Mucosa of descending colon (tissue), 3 donors: ENCODE data around the gene C19orf44. TPM values are rescaled to one million over a fixed set of nuclear protein-coding genes. Genes with fewer than 3 reads are reported as not detected.
"Not testable (repeated sequence)": the region's sequence is repeated elsewhere in the genome, so short reads cannot be mapped to it uniquely, and the experiment has no call there.

Source experiments
- ATAC-seq: fragments of 200-7000 bp; cut with Tn5 transposase; one replicate; pipeline ENCODE4 v1.9.1; 2020; ENCODE audit warnings: mild to moderate bottlenecking, moderate library complexity
- DNase-seq, 3 donors: peaks; one replicate each; pipeline ENCODE4 v3.0.0-alpha.2; 2020
- H3K36me3 ChIP-seq: fragments of 200-600 bp; one replicate; pipeline ENCODE4 v1.8.0; 2021; ENCODE audit warnings: low read depth, mild to moderate bottlenecking
- H3K4me1 ChIP-seq: fragments of 200-600 bp; one replicate; pipeline ENCODE4 v1.8.0; 2021; ENCODE audit warnings: low read depth, mild to moderate bottlenecking
- H3K4me3 ChIP-seq: fragments of 200-600 bp; one replicate; pipeline ENCODE4 v1.8.0; 2021; ENCODE audit warnings: mild to moderate bottlenecking
- H3K9me3 ChIP-seq: fragments of 200-600 bp; one replicate; pipeline ENCODE4 v1.8.0; 2021; ENCODE audit warnings: mild to moderate bottlenecking
- intact Hi-C, 2 donors: fragments of 100-400 bp; cut with DNase I in 1 of 2; cut with micrococcal nuclease in 1 of 2; formaldehyde crosslinking; loops; one replicate each; pipeline versions ENCODE4 v1.11.0 to v1.11.1; 2022; cut with DNase I, micrococcal nuclease
- long read RNA-seq, 2 donors: library from polyadenylated mRNA; unstranded; transcript quantifications; one replicate each; pipeline ENCODE4 v2.0.0, GENCODE V29; 2019 to 2021
- total RNA-seq, 3 donors: library from RNA; stranded (reverse); fragmentation: NEBNext Ultra II Directional in 2 of 3; extraction: Animal tissue kit (Norgen Biotek cat#: 25700) in 2 of 3; gene quantifications; one replicate each; pipeline versions ENCODE4 v1.2.1 to v1.2.4, GENCODE V29; 2021 to 2023
- TF ChIP-seq, protein P1 (sequence below): fragments of 200-600 bp; IDR thresholded peaks from one replicate; pipeline ENCODE4 v1.8.0; 2022; ENCODE audit warnings: antibody characterized with exemption, mild to moderate bottlenecking
- donor health status: DM: no; HTN: no; CAD: no; lungs with moderate emphysema.
- donor health status: DM: no; HTN: no; CAD: no.
- donor health status: DM: no; HTN: yes; CAD: no.

C19orf44 gene
- total RNA-seq = 1 to 10 TPM; 2.0 to 8.4 (median 2.3) TPM
- long read RNA-seq, donor 1, partial matches to known transcripts = 3 of 10 reads
- long read RNA-seq, donor 1, other reads (novel, unspliced or antisense) = 7 of 10 reads
- long read RNA-seq, donor 2, partial matches to known transcripts = 0 of 1 reads
- long read RNA-seq, donor 2, other reads (novel, unspliced or antisense) = 1 of 1 reads

DNA sequence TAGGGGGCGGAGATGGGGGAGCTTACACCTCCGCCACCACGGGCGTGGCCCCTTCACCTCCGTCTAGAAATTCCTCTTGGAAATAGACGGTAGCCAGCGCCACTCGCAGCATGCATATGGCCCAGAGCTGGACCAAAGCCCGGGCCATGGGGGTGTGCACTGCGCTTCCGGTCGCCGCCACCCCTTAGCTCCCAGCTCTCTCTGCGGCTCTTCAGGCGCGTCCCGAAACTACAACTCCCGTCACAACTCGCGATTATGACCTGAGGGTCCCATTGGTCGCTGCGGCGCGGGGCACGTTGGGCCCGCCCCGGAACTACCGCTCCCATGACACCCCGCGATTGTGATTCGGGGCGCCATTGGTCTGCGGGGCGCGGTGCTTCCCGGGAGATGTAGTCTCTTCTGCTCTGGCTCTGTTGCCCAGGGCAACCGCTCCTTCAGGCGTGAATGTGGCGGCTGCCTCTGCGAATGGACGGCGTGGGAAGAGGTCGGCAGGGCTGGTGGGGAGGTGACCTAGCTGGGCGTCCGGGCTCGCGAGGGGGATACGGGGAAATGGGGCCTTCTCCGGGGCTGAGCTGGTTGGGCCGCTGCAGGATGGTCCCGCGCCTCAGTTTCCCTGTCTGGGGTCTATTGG lies at the start of gene C19orf44, which contains the start of gene CALR3:
Gene C19orf44 (plus strand): TSS at position 413 of the 631 bp plus-strand sequence. CDS start 4,399 bp downstream, outside the sequence.
Gene CALR3 (minus strand): TSS at position 186 of the 631 bp plus-strand sequence. CDS start 38 bp downstream, at position 148.
- Histone ChIP-seq H3K36me3 (peaks cover 4% of the 10 kb centered on the region), H3K4me1 (peaks cover 6% of the 10 kb centered on the region), H3K9me3 (no peaks in the 10 kb centered on the region), H3K4me3 (peak within 1 kb of the TSS; percentile 26)
- ATAC-seq (peak; percentile 98), DNase-seq (peak; percentile 98 to 99 (median 99))
- TF ChIP-seq, protein P1, sequence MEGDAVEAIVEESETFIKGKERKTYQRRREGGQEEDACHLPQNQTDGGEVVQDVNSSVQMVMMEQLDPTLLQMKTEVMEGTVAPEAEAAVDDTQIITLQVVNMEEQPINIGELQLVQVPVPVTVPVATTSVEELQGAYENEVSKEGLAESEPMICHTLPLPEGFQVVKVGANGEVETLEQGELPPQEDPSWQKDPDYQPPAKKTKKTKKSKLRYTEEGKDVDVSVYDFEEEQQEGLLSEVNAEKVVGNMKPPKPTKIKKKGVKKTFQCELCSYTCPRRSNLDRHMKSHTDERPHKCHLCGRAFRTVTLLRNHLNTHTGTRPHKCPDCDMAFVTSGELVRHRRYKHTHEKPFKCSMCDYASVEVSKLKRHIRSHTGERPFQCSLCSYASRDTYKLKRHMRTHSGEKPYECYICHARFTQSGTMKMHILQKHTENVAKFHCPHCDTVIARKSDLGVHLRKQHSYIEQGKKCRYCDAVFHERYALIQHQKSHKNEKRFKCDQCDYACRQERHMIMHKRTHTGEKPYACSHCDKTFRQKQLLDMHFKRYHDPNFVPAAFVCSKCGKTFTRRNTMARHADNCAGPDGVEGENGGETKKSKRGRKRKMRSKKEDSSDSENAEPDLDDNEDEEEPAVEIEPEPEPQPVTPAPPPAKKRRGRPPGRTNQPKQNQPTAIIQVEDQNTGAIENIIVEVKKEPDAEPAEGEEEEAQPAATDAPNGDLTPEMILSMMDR = no peak
- intact Hi-C loops = no loop called here

DNA sequence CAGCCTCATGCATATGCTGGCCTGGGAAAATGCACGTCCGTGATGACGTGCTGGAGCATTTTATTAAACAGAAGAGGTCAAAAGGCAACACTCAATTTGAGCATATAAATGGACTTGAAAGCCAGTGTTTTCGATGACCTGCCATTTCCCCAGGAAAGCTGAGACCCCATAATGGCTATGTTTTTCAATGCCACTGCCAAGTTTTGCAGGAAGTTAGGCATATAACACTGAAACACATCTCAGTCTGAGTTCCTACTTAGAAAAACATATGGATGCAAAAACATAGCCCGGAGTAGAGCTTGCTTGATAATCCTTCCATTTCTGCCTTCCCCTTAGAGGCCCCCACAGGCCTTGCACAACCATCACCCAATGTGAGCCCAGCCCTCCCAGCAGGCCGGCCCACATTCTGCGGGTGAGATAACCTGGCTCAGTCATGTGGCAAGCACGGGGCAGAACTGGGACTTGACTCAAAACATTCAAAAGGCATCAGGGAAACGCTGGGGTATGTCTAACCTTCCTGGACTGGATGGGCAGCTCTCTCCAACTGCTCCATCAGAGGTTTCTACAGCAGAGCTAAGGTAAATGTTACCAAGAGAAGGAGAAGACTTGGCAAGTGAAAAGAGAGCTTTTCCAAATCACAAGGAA lies 49.3 kb upstream of the C19orf44 start:
- TF ChIP-seq, protein P1 = no peak
- Histone ChIP-seq H3K9me3 (no peaks in the 10 kb centered on the region), H3K4me3 (no peak overlapping the region), H3K36me3 (no peaks in the 10 kb centered on the region), H3K4me1 (peaks cover 23% of the 10 kb centered on the region)
- DNase-seq (peak in 2 of 3 donors; percentile 55 to 79), ATAC-seq (peak; percentile 42)
- intact Hi-C loops = no loop called here

DNA sequence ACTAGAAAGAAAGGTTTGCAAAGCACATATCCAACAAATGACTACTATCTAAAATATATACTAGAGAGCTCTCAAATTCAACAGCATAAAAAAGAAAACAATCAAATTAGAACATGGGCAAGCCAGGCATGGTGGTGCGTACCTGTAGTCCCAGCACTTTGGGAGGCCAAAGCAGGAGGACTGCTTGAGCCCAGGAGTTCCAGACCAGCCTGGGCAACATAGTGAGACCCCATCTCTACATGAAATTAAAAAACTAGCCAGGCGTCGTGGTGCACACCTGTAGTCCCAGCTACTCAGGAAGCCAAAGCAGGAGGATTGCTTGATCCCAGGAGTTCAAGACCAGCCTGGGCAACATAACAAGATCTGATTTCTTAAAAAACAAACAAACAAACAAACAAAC lies 47.3 kb upstream of the C19orf44 start:
- H3K4me3 ChIP-seq, H3K9me3 ChIP-seq, ATAC-seq, H3K4me1 ChIP-seq, H3K36me3 ChIP-seq, intact Hi-C loops, DNase-seq: not testable (repeated sequence)

DNA sequence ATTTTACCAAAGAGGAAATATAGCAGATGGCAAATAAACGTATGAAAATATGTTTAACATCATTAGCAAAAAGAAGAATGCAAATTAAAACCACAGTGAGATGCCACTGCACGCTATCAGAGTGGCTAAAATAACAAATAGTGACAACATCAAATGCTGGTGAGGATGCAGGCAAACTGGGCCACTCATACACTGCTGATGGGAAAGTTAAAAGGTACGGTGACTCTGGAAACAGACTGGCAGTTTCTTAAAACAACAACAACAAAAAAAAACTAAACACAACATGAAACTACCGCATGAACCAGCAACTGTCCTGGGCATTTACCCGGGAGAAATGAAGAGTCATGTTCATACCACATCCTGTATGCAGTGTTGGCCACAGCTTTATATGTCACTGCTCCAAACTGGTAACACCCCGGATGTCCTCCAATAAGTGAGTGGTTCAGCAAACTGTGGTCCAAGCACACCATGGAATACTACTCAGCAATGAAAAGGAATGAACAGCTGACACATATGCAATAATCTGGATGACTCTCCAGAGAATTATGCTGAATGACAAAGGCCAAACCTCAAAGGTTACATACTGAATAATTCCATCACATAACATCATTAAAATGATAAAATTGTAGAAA lies 46.7 kb upstream of the C19orf44 start:
- H3K4me1 ChIP-seq = peaks cover 3% of the 10 kb centered on the region
- ATAC-seq = peak; percentile 52
- DNase-seq = no peak

DNA sequence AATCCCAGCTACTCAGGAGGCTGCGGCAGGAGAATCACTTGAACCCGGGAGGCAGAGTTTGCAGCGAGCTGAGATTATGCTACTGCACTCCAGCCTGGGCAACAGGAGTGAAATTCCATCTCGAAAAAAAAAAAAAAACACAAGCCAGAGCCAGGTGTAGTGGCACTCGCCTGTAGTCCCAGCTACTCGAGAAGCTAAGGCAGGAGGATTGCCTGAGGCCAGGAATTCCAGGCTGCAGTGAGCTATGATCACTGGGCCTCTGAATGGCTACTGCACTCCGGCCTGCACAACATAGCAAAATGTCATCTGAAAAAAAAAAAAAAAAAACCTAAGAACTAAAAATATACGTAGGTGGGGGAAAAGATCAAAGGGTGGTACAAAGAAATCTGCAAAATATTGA lies 43.9 kb upstream of the C19orf44 start:
- ATAC-seq (no peak), DNase-seq (no peak)
- Histone ChIP-seq H3K9me3 (no peaks in the 10 kb centered on the region), H3K4me3 (no peak overlapping the region), H3K36me3 (no peaks in the 10 kb centered on the region), H3K4me1 (peaks cover 5% of the 10 kb centered on the region)
- intact Hi-C loops = no loop called here
- TF ChIP-seq, protein P1 = no peak

More for the DNA sequence above, 46.7 kb upstream of the C19orf44 start:
- H3K4me3 ChIP-seq = no peak overlapping the region
- H3K9me3 ChIP-seq = no peaks in the 10 kb centered on the region
- TF ChIP-seq, protein P1 = no peak
- H3K36me3 ChIP-seq = no peaks in the 10 kb centered on the region
- intact Hi-C loops = no loop called here
